Activated CD4-positive, alpha-beta T cell treated with anti-CD3 and anti-CD28 coated beads, Interleukin-2, amount 50 U/mL, for 48 hours (primary cell): ENCODE results near the gene TGFBI.

Experiments used
- DNase-seq, 2 experiments: peaks; one replicate each; pipeline ENCODE4 v3.0.0-alpha.2; 2020

The TGFBI gene

GRCh38 chr5:136098176-136098575 is 69.4 kb downstream of the TGFBI start:
- no peak for DNase-seq

GRCh38 chr5:136099870-136100269 is 71.1 kb downstream of the TGFBI start:
- DNase-seq = no peak

GRCh38 chr5:136101884-136102283 is 73.1 kb downstream of the TGFBI start:
- no peak for DNase-seq

GRCh38 chr5:136103118-136103517 is 74.3 kb downstream of the TGFBI start:
- DNase-seq = no peak

GRCh38 chr5:136104306-136104965 is 75.6 kb downstream of the TGFBI start:
- DNase-seq = no peak

GRCh38 chr5:136106351-136107031 is 77.7 kb downstream of the TGFBI start:
- no peak for DNase-seq

- no peak for DNase-seq
These were observed 79.4 kb downstream of the TGFBI start for GRCh38 chr5:136108180-136108611.

- DNase-seq = no peak
These were observed 80.0 kb downstream of the TGFBI start for GRCh38 chr5:136108766-136109165.

- DNase-seq = no peak
These were observed 80.8 kb downstream of the TGFBI start for GRCh38 chr5:136109453-136110135.
